CD4-positive, alpha-beta memory T cell (primary cell): Measurements from ENCODE around the gene B4GALT6. TPM values are rescaled to one million over a fixed set of nuclear protein-coding genes. Genes with fewer than 3 reads are reported as not detected.

ENCODE experiments used
- CTCF ChIA-PET: fragments of 350-600 bp; sonication (Branson Sonifier 250); formaldehyde crosslinking; loops from one replicate; lab custom pipeline; 2021; ENCODE audit warnings: inconsistent platforms; ENCODE audit not compliant: partially characterized antibody; lab: Charles Lee
- POLR2A ChIA-PET: fragments of 350-600 bp; sonication (Branson Sonifier 250); formaldehyde crosslinking; loops from one replicate; lab custom pipeline; 2021; ENCODE audit not compliant: partially characterized antibody; lab: Charles Lee
- DNase-seq, 5 donors: peaks; one replicate each; pipeline versions ENCODE4 v3.0.0 to v3.0.0-alpha.2; 2020 to 2022; ENCODE audit warnings: mixed read lengths in 1 of 5
- H3K27ac ChIP-seq: one replicate; pipeline ENCODE4 v1.7.0; 2013; ENCODE audit warnings: low read depth, low read length
- H3K27me3 ChIP-seq: 2 replicates; pipeline ENCODE4 v1.7.0; 2013; ENCODE audit warnings: mild to moderate bottlenecking, low read length, moderate library complexity; ENCODE audit not compliant: insufficient read depth
- H3K36me3 ChIP-seq: 2 replicates; pipeline ENCODE4 v1.7.0; 2013; ENCODE audit warnings: mild to moderate bottlenecking, low read length, moderate library complexity; ENCODE audit not compliant: insufficient read depth
- H3K4me1 ChIP-seq: 2 replicates; pipeline ENCODE4 v1.7.0; 2013; ENCODE audit warnings: mild to moderate bottlenecking, low read length, moderate library complexity; ENCODE audit not compliant: insufficient read depth
- H3K4me3 ChIP-seq, 2 donors: one replicate each; pipeline ENCODE4 v1.7.0; 2013; ENCODE audit warnings: low read length in 2 of 2, mild to moderate bottlenecking in 1 of 2
- H3K9me3 ChIP-seq, 2 donors: one replicate each; pipeline ENCODE4 v1.7.0; 2013; ENCODE audit warnings: low read length in 2 of 2, control low read depth in 1 of 2; ENCODE audit not compliant: control insufficient read depth in 1 of 2
- H3K27ac Mint-ChIP-seq, 7 donors: one replicate each; pipeline ENCODE4 v1.8.0; 2020 to 2021; ENCODE audit warnings: mixed read lengths in 7 of 7, mild to moderate bottlenecking in 6 of 7, inconsistent platforms in 3 of 7, moderate library complexity in 3 of 7
- H3K27me3 Mint-ChIP-seq, 2 donors: one replicate each; pipeline ENCODE4 v1.8.0; 2020 to 2021; ENCODE audit warnings: mixed read lengths in 2 of 2
- H3K36me3 Mint-ChIP-seq, 2 donors: one replicate each; pipeline ENCODE4 v1.8.0; 2020 to 2021; ENCODE audit warnings: mixed read lengths in 2 of 2, inconsistent platforms in 1 of 2, mild to moderate bottlenecking in 1 of 2
- H3K4me1 Mint-ChIP-seq, 4 donors: one replicate each; pipeline ENCODE4 v1.8.0; 2020 to 2021; ENCODE audit warnings: mixed read lengths in 4 of 4, mild to moderate bottlenecking in 1 of 4
- H3K4me3 Mint-ChIP-seq, 8 donors: one replicate each; pipeline ENCODE4 v1.8.0; 2020 to 2021; ENCODE audit warnings: mixed read lengths in 8 of 8, mild to moderate bottlenecking in 7 of 8, moderate library complexity in 6 of 8, inconsistent platforms in 3 of 8
- H3K9me3 Mint-ChIP-seq, 8 donors: one replicate each; pipeline ENCODE4 v1.8.0; 2020 to 2021; ENCODE audit warnings: mixed read lengths in 8 of 8, mild to moderate bottlenecking in 5 of 8, inconsistent platforms in 3 of 8, moderate library complexity in 1 of 8
- intact Hi-C: fragments of 100-400 bp; cut with micrococcal nuclease; formaldehyde crosslinking; loops from one replicate; pipeline ENCODE4 v1.15.1; 2023
- polyA plus RNA-seq, 2 donors: library from polyadenylated mRNA; unstranded; fragments of 300-500 nt; fragmentation: Illumina TruSeq; gene quantifications; one replicate each; pipeline ENCODE4 v1.2.3, GENCODE V29; 2021
- total RNA-seq, 2 experiments: library from RNA; stranded (reverse); gene quantifications; one replicate each; pipeline ENCODE4 v1.2.3, GENCODE V29; 2021

Gene B4GALT6
- total and polyA plus RNA-seq, 4 experiments from 2014 or later, result 0.67 to 0.94 TPM; not detected in 2

DNA sequence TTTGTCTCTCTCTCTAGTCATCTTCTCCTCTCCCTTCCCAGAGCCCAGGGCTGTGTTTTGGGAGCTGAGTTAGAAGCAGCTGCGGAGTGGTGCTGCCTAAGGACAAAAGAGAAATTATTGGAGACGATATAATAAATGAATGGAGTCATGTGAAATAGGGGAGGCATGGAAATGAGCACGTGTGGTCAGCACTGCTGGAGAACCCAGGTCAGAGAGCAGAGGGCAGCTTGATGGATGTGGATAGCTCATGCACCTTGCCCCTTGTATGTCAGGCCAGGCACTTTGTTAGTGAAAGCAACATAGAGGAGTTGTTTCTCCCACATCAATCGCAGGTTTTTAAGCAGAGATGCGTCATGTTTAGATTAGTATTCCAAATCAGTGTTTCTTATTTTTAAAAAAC, 77.0 kb downstream of the B4GALT6 start:
- no peaks in the 10 kb centered on the region for H3K9me3 Mint-ChIP-seq
- intact Hi-C loops, result no loop called here
- Histone ChIP-seq H3K27ac (no peak overlapping the region), H3K36me3 (no peaks in the 10 kb centered on the region), H3K4me1 (no peaks in the 10 kb centered on the region), H3K4me3 (no peak overlapping the region), H3K9me3 (no peaks in the 10 kb centered on the region), H3K27me3 (no peaks in the 10 kb centered on the region)
- peaks cover 7 to 8% of the 10 kb centered on the region in 2 donors for H3K27me3 Mint-ChIP-seq
- no peaks in the 10 kb centered on the region for H3K4me1 Mint-ChIP-seq
- no peak overlapping the region for H3K4me3 Mint-ChIP-seq
- ChIA-PET CTCF (no interaction called here), POLR2A (no interaction called here)
- no peak for DNase-seq
- no peak overlapping the region for H3K27ac Mint-ChIP-seq
- no peaks in the 10 kb centered on the region for H3K36me3 Mint-ChIP-seq

DNA sequence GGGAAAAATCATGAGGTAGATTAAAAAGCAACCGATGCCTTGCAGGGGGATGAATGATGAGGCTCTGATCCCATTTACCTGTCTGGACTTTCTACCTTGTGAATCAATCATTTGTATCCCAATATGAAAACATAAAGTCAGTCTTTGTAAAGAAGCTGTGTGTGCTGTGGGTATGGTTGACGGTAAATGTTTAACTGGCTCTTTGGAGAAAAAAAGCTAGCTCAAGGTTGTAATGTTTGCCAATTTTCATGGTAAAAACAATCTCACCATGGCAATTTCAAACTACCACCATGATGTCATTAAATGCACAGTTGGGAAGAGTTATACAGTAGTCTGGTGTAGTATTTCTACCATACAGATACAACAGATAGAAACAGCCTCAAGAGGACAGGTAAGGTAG, 78.1 kb downstream of the B4GALT6 start:
- Histone ChIP-seq H3K4me1 (no peaks in the 10 kb centered on the region), H3K4me3 (no peak overlapping the region), H3K9me3 (no peaks in the 10 kb centered on the region), H3K36me3 (no peaks in the 10 kb centered on the region), H3K27me3 (no peaks in the 10 kb centered on the region), H3K27ac (no peak overlapping the region)
- no peak overlapping the region for H3K4me3 Mint-ChIP-seq
- no peaks in the 10 kb centered on the region for H3K36me3 Mint-ChIP-seq
- DNase-seq, result no peak
- no peaks in the 10 kb centered on the region for H3K9me3 Mint-ChIP-seq
- H3K27ac Mint-ChIP-seq, result no peak overlapping the region
- CTCF ChIA-PET, result no interaction called here
- no peaks in the 10 kb centered on the region for H3K4me1 Mint-ChIP-seq
- intact Hi-C loops, result no loop called here
- H3K27me3 Mint-ChIP-seq, result peaks cover 8 to 9% of the 10 kb centered on the region in 2 donors
- POLR2A ChIA-PET, result no interaction called here

DNA sequence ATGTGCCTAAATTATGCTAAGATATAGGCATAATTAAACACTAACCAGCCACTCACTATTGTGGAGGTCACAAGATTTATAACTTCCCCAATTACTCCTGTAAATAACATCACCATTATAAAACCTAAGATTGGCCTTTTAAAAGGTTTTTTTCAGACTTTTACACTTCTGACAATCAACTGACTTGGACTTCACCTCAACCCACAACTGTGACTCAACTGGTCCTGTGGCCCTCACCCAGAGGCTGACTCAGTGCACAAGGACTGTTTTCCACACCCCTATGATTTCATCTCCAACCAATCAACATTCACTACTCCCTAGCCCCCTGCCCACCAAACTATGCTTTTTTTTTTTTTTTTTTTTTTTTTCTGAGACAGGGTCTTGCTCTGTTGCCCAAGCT, 81.1 kb downstream of the B4GALT6 start:
- intact Hi-C loops, result no loop called here
- Histone ChIP-seq H3K27ac (no peak overlapping the region), H3K36me3 (no peaks in the 10 kb centered on the region), H3K4me3 (no peak overlapping the region), H3K27me3 (no peaks in the 10 kb centered on the region), H3K9me3 (no peaks in the 10 kb centered on the region), H3K4me1 (no peaks in the 10 kb centered on the region)
- no peaks in the 10 kb centered on the region for H3K36me3 Mint-ChIP-seq
- ChIA-PET CTCF (no interaction called here), POLR2A (no interaction called here)
- H3K27ac Mint-ChIP-seq, result no peak overlapping the region
- no peaks in the 10 kb centered on the region for H3K9me3 Mint-ChIP-seq
- no peaks in the 10 kb centered on the region for H3K4me1 Mint-ChIP-seq
- no peak overlapping the region for H3K4me3 Mint-ChIP-seq
- peaks cover 2 to 5% of the 10 kb centered on the region in 2 donors for H3K27me3 Mint-ChIP-seq
- DNase-seq, result no peak

DNA sequence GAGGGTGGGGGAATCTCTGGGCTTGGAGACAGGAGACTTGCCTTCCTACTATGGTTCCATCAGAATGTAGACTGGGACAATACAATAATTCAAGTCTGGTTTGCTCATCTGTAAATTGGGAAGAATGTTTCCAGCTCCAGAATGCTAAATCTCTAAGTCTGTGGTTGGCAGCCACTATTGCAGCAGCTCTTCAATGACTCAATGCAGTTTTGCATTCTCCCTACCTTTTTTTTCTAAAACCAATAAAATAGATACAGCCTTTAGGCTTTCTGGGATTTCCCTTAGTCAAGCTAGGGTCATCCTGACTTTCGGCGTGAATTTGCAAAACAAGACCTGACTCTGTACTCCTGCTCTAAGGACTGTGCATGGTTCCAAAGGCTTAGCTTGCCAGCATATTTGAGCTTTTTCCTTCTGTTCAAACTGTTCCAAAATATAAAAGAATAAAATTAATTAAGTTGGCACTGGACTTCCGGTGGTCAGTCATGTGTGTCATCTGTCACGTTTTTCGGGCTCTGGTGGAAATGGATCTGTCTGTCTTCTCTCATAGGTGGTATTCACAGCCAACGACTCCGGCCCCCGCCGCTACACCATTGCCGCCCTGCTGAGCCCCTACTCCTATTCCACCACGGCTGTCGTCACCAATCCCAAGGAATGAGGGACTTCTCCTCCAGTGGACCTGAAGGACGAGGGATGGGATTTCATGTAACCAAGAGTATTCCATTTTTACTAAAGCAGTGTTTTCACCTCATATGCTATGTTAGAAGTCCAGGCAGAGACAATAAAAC, 86.2 kb downstream of the B4GALT6 start:
- H3K4me3 Mint-ChIP-seq, result no peak overlapping the region
- H3K36me3 Mint-ChIP-seq, result no peaks in the 10 kb centered on the region
- H3K27ac Mint-ChIP-seq, result no peak overlapping the region
- Histone ChIP-seq H3K4me1 (no peaks in the 10 kb centered on the region), H3K4me3 (no peak overlapping the region), H3K36me3 (no peaks in the 10 kb centered on the region), H3K9me3 (no peaks in the 10 kb centered on the region), H3K27me3 (no peaks in the 10 kb centered on the region), H3K27ac (no peak overlapping the region)
- ChIA-PET CTCF (no interaction called here), POLR2A (no interaction called here)
- H3K27me3 Mint-ChIP-seq, result peaks cover 0 to 2% of the 10 kb centered on the region in 2 donors
- intact Hi-C loops, result no loop called here
- no peaks in the 10 kb centered on the region for H3K9me3 Mint-ChIP-seq
- no peak for DNase-seq
- no peaks in the 10 kb centered on the region for H3K4me1 Mint-ChIP-seq

DNA sequence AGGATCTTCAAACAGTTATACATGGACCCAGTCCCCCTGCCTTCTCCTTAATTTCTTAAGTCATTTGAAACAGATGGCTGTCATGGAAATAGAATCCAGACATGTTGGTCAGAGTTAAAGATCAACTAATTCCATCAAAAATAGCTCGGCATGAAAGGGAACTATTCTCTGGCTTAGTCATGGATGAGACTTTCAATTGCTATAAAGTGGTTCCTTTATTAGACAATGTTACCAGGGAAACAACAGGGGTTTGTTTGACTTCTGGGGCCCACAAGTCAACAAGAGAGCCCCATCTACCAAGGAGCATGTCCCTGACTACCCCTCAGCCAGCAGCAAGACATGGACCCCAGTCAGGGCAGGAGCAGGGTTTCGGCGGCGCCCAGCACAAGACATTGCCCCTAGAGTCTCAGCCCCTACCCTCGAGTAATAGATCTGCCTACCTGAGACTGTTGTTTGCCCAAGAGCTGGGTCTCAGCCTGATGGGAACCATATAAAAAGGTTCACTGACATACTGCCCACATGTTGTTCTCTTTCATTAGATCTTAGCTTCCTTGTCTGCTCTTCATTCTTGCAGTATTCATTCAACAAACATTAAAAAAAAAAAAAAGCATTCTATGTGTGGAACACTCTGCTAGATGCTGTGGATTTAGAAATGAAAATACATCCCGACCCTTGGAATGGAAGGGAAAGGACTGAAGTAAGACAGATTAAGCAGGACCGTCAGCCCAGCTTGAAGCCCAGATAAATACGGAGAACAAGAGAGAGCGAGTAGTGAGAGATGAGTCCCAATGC, 88.1 kb downstream of the B4GALT6 start:
- Histone ChIP-seq H3K27ac (no peak overlapping the region), H3K4me1 (no peaks in the 10 kb centered on the region), H3K36me3 (no peaks in the 10 kb centered on the region), H3K9me3 (no peaks in the 10 kb centered on the region), H3K4me3 (no peak overlapping the region), H3K27me3 (no peaks in the 10 kb centered on the region)
- POLR2A ChIA-PET, result no interaction called here
- Mint-ChIP-seq H3K4me1 (no peaks in the 10 kb centered on the region), H3K27ac (no peak overlapping the region), H3K9me3 (no peaks in the 10 kb centered on the region), H3K36me3 (no peaks in the 10 kb centered on the region), H3K27me3 (peaks cover 0 to 4% of the 10 kb centered on the region in 2 donors), H3K4me3 (no peak overlapping the region)
- no peak for DNase-seq
- CTCF ChIA-PET, result no interaction called here
- intact Hi-C loops, result no loop called here

DNA sequence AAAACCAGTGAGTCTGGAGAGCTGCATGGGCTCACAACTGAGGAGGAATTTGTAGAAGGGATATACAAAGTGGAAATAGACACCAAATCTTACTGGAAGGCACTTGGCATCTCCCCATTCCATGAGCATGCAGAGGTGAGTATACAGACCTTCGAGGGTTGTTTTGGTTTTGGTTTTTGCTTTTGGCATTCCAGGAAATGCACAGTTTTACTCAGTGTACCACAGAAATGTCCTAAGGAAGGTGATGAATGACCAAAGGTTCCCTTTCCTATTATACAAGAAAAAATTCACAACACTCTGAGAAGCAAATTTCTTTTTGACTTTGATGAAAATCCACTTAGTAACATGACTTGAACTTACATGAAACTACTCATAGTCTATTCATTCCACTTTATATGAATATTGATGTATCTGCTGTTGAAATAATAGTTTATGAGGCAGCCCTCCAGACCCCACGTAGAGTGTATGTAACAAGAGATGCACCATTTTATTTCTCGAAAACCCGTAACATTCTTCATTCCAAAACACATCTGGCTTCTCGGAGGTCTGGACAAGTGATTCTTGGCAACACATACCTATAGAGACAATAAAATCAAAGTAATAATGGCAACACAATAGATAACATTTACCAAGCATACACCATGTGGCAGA, 89.1 kb downstream of the B4GALT6 start:
- ChIA-PET CTCF (no interaction called here), POLR2A (no interaction called here)

DNA sequence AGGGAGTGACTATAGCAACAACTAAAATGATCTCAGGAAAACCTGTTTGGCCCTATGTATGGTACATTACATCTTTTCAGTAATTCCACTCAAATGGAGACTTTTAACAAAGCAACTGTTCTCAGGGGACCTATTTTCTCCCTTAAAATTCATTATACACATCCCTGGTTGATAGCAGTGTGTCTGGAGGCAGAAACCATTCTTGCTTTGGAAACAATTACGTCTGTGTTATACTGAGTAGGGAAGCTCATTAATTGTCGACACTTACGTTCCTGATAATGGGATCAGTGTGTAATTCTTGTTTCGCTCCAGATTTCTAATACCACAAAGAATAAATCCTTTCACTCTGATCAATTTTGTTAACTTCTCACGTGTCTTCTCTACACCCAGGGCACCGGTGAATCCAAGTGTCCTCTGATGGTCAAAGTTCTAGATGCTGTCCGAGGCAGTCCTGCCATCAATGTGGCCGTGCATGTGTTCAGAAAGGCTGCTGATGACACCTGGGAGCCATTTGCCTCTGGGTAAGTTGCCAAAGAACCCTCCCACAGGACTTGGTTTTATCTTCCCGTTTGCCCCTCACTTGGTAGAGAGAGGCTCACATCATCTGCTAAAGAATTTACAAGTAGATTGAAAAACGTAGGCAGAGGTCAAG, 91.7 kb downstream of the B4GALT6 start:
- no peaks in the 10 kb centered on the region for H3K27me3 ChIP-seq
- H3K36me3 ChIP-seq, result no peaks in the 10 kb centered on the region
- Mint-ChIP-seq H3K36me3 (no peaks in the 10 kb centered on the region), H3K4me3 (no peak overlapping the region), H3K27me3 (peaks cover 0 to 10% of the 10 kb centered on the region in 2 donors), H3K9me3 (no peaks in the 10 kb centered on the region), H3K27ac (no peak overlapping the region), H3K4me1 (no peaks in the 10 kb centered on the region)
- H3K27ac ChIP-seq, result no peak overlapping the region
- DNase-seq, result no peak
- intact Hi-C loops, result no loop called here
- no peak overlapping the region for H3K4me3 ChIP-seq
- ChIA-PET POLR2A (no interaction called here), CTCF (no interaction called here)
- no peaks in the 10 kb centered on the region for H3K9me3 ChIP-seq
- H3K4me1 ChIP-seq, result no peaks in the 10 kb centered on the region

More for the DNA sequence above, 89.1 kb downstream of the B4GALT6 start:
- Histone ChIP-seq H3K4me3 (no peak overlapping the region), H3K4me1 (no peaks in the 10 kb centered on the region), H3K27ac (no peak overlapping the region), H3K36me3 (no peaks in the 10 kb centered on the region), H3K9me3 (no peaks in the 10 kb centered on the region), H3K27me3 (no peaks in the 10 kb centered on the region)
- peaks cover 0 to 8% of the 10 kb centered on the region in 2 donors for H3K27me3 Mint-ChIP-seq
- H3K36me3 Mint-ChIP-seq, result no peaks in the 10 kb centered on the region
- intact Hi-C loops, result no loop called here
- DNase-seq, result no peak
- H3K9me3 Mint-ChIP-seq, result no peaks in the 10 kb centered on the region
- no peaks in the 10 kb centered on the region for H3K4me1 Mint-ChIP-seq
- no peak overlapping the region for H3K4me3 Mint-ChIP-seq
- no peak overlapping the region for H3K27ac Mint-ChIP-seq
